Neural progenitor cell (in vitro differentiated cells): ENCODE results near the gene CEP131.

Experiments used
- EZH2 ChIP-seq: fragments of 200-600 bp; sonication (generic); IDR thresholded peaks from 2 replicates; pipeline ENCODE4 v1.6.1; 2017; ENCODE audit warnings: antibody characterized with exemption, mild to moderate bottlenecking, moderate library complexity
- TF ChIP-seq, protein P1 (sequence below): fragments of 200-600 bp; sonication (generic); IDR thresholded peaks from 2 replicates; pipeline ENCODE4 v1.5.1; 2017; ENCODE audit warnings: antibody characterized with exemption, mild to moderate bottlenecking

DNA sequence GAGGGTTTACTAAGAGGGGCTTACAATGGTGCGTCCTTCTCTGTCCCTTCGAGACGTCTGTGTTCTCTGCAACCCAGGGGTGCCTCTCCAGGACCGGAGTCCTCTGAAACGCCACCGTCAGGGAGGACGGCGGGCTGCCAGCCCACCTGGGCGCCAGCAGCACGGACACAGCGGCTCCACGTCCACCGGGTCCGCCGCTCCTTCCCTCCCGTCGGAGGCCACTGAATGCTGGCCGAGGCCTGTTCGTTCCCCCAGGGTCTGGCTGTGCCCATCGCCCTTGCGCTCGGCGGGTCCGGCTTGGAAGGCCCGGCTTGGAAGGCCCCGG is 15.7 kb upstream of the CEP131 start:
- TF ChIP-seq, protein P1, sequence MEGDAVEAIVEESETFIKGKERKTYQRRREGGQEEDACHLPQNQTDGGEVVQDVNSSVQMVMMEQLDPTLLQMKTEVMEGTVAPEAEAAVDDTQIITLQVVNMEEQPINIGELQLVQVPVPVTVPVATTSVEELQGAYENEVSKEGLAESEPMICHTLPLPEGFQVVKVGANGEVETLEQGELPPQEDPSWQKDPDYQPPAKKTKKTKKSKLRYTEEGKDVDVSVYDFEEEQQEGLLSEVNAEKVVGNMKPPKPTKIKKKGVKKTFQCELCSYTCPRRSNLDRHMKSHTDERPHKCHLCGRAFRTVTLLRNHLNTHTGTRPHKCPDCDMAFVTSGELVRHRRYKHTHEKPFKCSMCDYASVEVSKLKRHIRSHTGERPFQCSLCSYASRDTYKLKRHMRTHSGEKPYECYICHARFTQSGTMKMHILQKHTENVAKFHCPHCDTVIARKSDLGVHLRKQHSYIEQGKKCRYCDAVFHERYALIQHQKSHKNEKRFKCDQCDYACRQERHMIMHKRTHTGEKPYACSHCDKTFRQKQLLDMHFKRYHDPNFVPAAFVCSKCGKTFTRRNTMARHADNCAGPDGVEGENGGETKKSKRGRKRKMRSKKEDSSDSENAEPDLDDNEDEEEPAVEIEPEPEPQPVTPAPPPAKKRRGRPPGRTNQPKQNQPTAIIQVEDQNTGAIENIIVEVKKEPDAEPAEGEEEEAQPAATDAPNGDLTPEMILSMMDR: no peak
- TF ChIP-seq EZH2: no peak
